HG03571 (cell line): ENCODE data around the gene CDC42BPB.
"Not testable (repeated sequence)": the region's sequence is repeated elsewhere in the genome, so short reads cannot be mapped to it uniquely, and the experiment has no call there.

Experiments
- ATAC-seq: cut with Tn5 transposase; IDR thresholded peaks from one replicate; pipeline ENCODE4 v1.9.1; 2021; ENCODE audit not compliant: unreplicated experiment

CDC42BPB gene

DNA sequence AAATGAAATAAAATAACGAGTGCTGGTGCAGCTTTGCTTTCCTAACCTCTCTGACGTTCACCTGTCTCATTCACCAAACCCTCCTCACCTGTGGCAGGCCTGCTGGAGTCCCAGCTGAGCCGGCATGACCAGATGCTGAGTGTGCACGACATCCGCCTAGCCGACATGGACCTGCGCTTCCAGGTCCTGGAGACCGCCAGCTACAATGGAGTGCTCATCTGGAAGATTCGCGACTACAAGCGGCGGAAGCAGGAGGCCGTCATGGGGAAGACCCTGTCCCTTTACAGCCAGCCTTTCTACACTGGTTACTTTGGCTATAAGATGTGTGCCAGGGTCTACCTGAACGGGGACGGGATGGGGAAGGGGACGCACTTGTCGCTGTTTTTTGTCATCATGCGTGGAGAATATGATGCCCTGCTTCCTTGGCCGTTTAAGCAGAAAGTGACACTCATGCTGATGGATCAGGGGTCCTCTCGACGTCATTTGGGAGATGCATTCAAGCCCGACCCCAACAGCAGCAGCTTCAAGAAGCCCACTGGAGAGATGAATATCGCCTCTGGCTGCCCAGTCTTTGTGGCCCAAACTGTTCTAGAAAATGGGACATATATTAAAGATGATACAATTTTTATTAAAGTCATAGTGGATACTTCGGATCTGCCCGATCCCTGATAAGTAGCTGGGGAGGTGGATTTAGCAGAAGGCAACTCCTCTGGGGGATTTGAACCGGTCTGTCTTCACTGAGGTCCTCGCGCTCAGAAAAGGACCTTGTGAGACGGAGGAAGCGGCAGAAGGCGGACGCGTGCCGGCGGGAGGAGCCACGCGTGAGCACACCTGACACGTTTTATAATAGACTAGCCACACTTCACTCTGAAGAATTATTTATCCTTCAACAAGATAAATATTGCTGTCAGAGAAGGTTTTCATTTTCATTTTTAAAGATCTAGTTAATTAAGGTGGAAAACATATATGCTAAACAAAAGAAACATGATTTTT, 151.9 kb downstream of the CDC42BPB start:
- ATAC-seq: no peak

GRCh38 chr14:102903889-102904512, 153.3 kb downstream of the CDC42BPB start:
- ATAC-seq: no peak

DNA sequence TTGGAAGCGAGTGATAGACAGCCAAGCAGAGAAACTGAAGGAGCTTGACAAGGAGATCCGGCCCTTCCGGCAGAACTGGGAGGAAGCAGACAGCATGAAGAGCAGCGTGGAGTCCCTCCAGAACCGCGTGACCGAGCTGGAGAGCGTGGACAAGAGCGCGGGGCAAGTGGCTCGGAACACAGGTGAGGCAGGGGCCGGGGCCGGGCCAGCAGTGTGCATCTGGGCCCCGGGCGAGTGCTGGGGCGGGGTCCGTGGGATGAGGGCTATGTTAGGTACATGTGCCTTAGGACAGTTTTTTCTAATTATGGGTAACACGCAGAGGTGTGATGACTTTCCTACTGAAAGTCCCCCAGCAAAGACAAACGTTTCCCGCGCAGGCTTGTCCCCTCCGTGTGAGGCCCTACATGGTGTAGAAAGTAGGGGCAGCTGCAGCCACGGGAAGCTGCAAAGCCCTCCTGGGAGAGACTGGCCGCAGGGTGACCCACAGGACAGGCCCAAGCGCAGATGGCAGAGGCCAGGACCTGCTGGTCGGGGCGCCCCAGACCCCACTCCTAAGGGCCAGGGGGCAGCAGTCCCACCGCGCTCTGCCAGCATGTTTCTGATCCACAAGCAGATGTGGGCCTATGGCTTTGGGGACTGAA, 154.0 kb downstream of the CDC42BPB start:
- ATAC-seq: no peak

DNA sequence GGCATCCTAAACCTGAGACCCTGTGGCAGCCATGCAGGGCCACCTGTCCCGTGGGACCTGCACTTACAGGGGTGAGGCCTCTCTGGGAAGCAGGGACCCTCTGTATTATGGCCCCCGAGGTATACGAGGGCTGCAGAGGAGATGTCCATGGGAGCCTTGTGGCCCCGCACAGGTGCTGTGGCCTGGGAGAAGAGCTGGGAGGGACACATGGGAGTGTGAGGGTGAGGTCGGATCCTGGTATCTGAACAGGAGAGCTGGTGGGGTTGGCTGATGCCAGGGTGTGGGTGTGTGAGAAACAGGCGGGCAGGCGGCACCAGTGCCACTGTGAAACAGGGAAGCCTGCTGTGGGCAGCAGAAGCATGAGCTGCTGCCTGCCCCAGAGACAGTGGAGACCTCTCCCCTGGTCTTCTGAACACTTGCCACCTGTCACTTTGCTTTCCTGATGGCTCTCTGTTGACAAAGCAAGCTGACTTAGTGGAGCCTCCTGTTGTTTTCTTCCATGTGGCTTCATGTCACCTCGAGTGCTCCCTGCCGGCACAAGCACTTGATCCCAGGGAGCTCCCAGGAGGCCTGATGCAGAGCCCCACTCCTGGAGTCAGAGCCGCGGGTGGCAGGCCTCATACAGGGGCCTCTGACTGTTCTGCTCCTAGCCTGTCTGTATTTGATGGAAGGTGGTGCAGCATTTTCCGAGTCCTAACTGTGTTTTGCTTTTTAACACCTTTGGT, 154.7 kb downstream of the CDC42BPB start:
- ATAC-seq: no peak

- ATAC-seq: no peak
Observed at GRCh38 chr14:102902086-102902485, 155.3 kb downstream of the CDC42BPB start.

- peak; percentile 77 for ATAC-seq
Observed at GRCh38 chr14:102901633-102902032, 155.7 kb downstream of the CDC42BPB start.

DNA sequence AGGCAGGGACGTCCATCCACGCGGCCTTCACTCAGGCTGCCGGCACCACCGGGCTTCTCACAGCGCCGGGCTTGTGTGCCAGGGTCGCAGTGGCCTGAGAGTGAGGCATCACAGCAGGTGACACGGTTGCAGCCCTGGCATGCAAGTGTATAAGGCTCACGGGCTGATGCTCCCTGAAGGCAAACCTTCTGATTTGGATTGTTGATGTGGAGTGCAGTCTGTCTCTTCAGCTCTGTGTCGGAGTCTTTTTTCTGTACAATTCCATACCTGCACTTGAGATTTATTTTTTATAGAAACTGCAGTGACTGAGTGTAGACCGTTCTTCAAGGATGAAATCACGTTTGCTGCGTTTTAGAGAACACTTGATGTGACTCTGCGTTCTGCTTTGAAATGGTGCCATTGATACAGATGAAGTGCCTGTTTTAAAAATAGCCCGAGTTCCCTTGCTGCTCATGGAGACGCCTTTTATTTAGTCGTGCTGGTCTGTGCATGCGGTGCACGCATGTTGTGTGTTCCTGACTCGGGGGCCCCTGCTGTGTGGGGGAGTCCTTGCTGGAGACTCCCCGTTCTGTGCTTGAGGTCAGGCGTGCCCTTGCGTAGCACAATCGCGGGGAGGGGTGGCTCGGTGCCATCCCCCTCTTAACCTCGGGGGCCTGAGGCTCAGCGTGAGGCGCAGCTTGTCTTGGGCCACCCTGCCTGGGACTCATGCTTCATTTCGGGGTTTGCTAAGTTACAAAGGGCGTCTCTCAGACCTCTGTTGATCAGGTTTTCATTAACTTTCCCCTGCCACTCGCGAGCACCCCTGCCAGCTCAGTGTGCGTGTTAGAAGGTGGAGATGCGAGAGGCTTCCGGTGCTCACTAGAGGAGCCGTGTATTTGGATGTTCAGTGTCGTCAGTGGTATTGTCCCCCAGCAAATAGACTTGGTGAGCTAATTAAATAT, 156.4 kb downstream of the CDC42BPB start:
- ATAC-seq: peak; percentile 48

DNA sequence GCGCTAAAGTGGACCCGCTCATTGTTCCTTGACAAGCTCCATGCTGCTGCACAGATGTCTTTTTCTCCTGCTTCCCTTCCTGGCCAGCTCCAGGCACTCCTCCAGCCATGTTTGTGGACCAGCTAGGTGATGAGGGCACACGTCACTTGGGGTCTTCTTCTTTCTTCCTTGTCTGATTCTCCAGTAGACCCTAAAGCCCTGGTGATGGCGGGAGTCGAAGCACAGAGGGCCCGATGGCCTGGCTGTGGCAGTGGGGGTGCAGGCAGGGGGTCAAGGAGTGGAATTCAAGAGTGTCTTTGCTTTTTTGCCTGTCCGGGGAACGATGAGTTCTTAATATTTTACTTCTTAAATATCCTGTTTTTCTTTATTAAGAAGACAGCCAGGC, 157.8 kb downstream of the CDC42BPB start:
- ATAC-seq: no peak

DNA sequence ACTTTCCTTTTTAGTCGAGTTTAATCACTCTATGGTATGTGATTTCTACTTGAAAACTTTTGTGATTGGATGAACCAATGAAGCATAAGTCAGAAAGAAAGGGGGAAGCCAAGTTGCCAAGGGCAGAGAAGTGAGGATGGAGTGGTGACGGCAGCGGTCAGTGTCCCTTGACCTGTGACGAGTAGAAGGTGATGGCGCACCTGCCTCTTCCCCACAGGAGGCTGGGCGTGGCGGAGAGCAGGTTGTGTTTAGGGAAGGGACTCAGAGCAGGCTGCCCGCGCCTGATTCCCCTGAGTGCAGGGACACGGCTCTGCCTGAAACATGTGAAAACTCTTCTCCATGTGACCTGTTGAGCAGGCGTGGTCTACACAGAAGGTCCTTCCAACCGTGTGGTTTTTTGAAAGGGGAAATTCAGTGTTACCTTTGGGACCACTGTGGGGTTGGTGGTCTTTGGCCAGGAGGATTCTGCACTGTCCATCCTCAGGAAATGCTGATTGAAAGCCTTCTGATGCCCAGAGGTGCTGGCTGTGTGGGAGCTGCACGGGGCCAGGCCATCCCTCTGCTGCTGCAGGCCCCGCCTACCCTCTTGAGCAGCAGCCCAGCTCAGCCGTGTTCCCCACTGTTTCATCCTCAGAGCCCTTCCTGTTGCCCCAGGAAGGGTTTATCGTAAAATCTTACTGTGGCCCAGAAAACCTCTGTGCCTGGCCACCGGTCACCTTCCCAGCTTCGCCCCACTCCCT, 158.4 kb downstream of the CDC42BPB start:
- ATAC-seq: no peak

GRCh38 chr14:102898298-102898697, 159.1 kb downstream of the CDC42BPB start:
- no peak for ATAC-seq

- no peak for ATAC-seq
Observed at GRCh38 chr14:102897299-102898027, 159.9 kb downstream of the CDC42BPB start.

DNA sequence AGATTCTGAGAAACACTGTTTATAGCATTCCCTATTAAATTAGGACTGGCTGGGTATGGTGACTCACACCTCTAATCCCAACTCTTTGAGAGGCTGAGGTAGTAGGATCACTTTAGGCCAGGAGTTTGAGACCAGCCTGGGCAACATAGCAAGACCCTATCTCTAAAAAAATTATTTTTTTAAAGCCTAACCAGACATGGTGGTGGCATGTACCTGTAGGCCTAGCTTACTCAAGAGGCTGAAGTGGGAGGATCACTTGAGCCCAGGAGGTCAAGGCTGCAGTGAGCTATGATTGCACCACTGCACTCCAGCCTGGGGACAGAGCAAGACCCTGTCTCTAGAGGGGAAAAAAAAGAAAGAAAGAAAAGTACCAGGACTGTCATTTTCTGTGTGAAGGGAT, 160.6 kb downstream of the CDC42BPB start:
- ATAC-seq: not testable (repeated sequence)

GRCh38 chr14:102893452-102893851, 163.9 kb downstream of the CDC42BPB start:
- ATAC-seq: no peak

- no peak for ATAC-seq
Observed at GRCh38 chr14:102892651-102893050, 164.7 kb downstream of the CDC42BPB start.

GRCh38 chr14:102891556-102891955, 165.8 kb downstream of the CDC42BPB start:
- no peak for ATAC-seq

- ATAC-seq: no peak
Observed at GRCh38 chr14:102891111-102891510, 166.2 kb downstream of the CDC42BPB start.

DNA sequence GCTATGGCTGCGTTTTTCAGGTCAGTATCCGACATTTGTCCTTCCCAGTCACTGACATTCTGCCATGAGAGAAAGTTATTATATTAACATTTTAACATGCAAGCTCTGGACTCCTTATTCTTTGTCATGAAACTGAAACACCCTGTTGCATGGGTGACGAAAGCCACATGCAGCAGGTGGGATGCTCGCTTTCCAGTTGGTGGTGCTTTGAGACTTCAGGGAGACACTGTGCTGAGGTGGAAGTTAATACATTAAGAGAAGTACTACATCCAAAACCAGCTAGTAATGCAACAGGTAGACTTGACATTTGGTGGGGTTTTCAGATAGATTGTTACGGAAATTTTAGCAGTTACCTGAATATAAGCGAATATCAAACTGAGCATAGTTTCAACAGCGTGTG, 167.7 kb downstream of the CDC42BPB start:
- ATAC-seq: no peak

- ATAC-seq: no peak
Observed at GRCh38 chr14:102888748-102889147, 168.6 kb downstream of the CDC42BPB start.
